Measurements from ENCODE around the gene NPY. TPM values are rescaled to one million over a fixed set of nuclear protein-coding genes. Genes with fewer than 3 reads are reported as not detected.

The NPY gene
- total RNA-seq, 1 experiment from 2014 or later: not detected

GRCh38 chr7:24340727-24341126 is 56.7 kb downstream of the NPY start:
- Histone ChIP-seq H3K4me1 (ENCODE audit: control insufficient read depth in 1 of 2, insufficient read depth in 2 of 2, low read length in 2 of 2) (peaks cover 0 to 9% of the 10 kb centered on the region in 2 experiments; a peak in 1 of 4 replicates), H3K4me3 (replicated peaks in 1 of 2; ENCODE audit: low read depth in 1 of 2, low read length in 2 of 2) (no peak overlapping the region), H3K27ac (ENCODE audit: low read depth, low read length) (no peak overlapping the region), H2AFZ (ENCODE audit: low read depth, low read length, poor library complexity, severe bottlenecking) (no peak overlapping the region), H3K9ac (ENCODE audit: low read length) (no peak overlapping the region), H3K9me3 (ENCODE audit: control insufficient read depth in 1 of 2, insufficient read depth in 1 of 2, low read depth in 1 of 2, low read length in 2 of 2) (no peaks in the 10 kb centered on the region), H3K79me2 (ENCODE audit: insufficient read depth, low read length) (no peaks in the 10 kb centered on the region), H3K9me2 (ENCODE audit: insufficient read depth) (no peaks in the 10 kb centered on the region), H3K4me2 (ENCODE audit: low read length) (no peak overlapping the region), H3K36me3 (ENCODE audit: control insufficient read depth in 1 of 2, insufficient read depth in 2 of 2, low read length in 2 of 2) (no peaks in the 10 kb centered on the region), H4K20me1 (ENCODE audit: insufficient read depth) (no peaks in the 10 kb centered on the region), H3K27me3 (ENCODE audit: insufficient read depth, low read length) (peaks cover 22% of the 10 kb centered on the region; the same call in 1 of the 2 replicates)
- RAD21 ChIA-PET (ENCODE audit: low non-redundant PET in 1 of 2, low total read pairs in 2 of 2, uncharacterized antibody in 2 of 2, unreplicated experiment in 2 of 2): no interaction called here
- intact Hi-C loops (cut with micrococcal nuclease): no loop called here
- CTCF ChIA-PET: interaction anchor here (1.3 kb wide), 1 partner anchor 22 kb away, joined by 3 read pairs; no protein-coding TSS in a partner anchor
- DNase-seq (ENCODE audit: low read depth, low spot score) (no peak), ATAC-seq (no peak)
- BruUV-seq (replicated peaks): no TSS peak
- no peak for TF ChIP-seq EZH2 (IDR thresholded peaks at IDR 0.05)
- TF ChIP-seq MAX (IDR thresholded peaks at IDR 0.05): no peak
- TF ChIP-seq POLR2A (IDR thresholded peaks at IDR 0.05; ENCODE audit: borderline replicate concordance, extremely low read depth, insufficient read depth, insufficient read length): no peak
- no peak for TF ChIP-seq ATF3 (IDR thresholded peaks at IDR 0.05)
- no peak for TF ChIP-seq REST (IDR thresholded peaks at IDR 0.05; ENCODE audit: low read depth)
- TF ChIP-seq EZH2phosphoT487 (IDR thresholded peaks at IDR 0.05; ENCODE audit: borderline replicate concordance): no peak
- POLR2A ChIA-PET: no interaction called here
